Kidney (tissue), 14 donors: ENCODE measurements around the gene STYXL1. TPM values are rescaled to one million over a fixed set of nuclear protein-coding genes. Genes with fewer than 3 reads are reported as not detected.

ENCODE experiments used
- DNase-seq, 5 donors: peaks; one replicate each; pipeline ENCODE4 v3.0.0-alpha.2; 2013 to 2020
- FAIRE-seq: peaks from 2 replicates; lab custom pipeline; 2012; peaks lifted over from hg19 to GRCh38; lab: Jason Lieb, UNC
- H3K27ac ChIP-seq, 2 donors: one replicate each; pipeline ENCODE4 v1.7.0; 2013; ENCODE audit warnings: low read depth in 2 of 2, low read length in 2 of 2, inconsistent platforms in 1 of 2
- H3K27me3 ChIP-seq: one replicate; pipeline ENCODE4 v1.7.1; 2013; ENCODE audit warnings: low read length, inconsistent platforms; ENCODE audit not compliant: control insufficient read depth, insufficient read depth
- H3K36me3 ChIP-seq, 3 donors: one replicate each; pipeline versions ENCODE4 v1.7.0 to v1.7.1; 2013; ENCODE audit warnings: low read length in 3 of 3, control low read depth in 1 of 3, inconsistent platforms in 1 of 3; ENCODE audit not compliant: insufficient read depth in 3 of 3, control insufficient read depth in 2 of 3
- H3K4me1 ChIP-seq, 3 donors: one replicate each; pipeline versions ENCODE4 v1.7.0 to v1.7.1; 2013; ENCODE audit warnings: low read length in 3 of 3, inconsistent platforms in 1 of 3, low read depth in 1 of 3; ENCODE audit not compliant: control insufficient read depth in 2 of 3, insufficient read depth in 2 of 3
- H3K4me3 ChIP-seq, 3 donors: one replicate each; pipeline versions ENCODE4 v1.7.0 to v1.8.1; 2013; ENCODE audit warnings: low read length in 3 of 3, control low read depth in 1 of 3, inconsistent platforms in 1 of 3
- H3K9ac ChIP-seq, 3 donors: one replicate each; pipeline versions ENCODE4 v1.7.0 to v1.7.1; 2013; ENCODE audit warnings: low read length in 3 of 3, control low read depth in 1 of 3, inconsistent platforms in 1 of 3
- H3K9me3 ChIP-seq, 3 donors: one replicate each; pipeline versions ENCODE4 v1.7.0 to v1.7.1; 2013; ENCODE audit warnings: low read length in 3 of 3, control low read depth in 1 of 3, inconsistent platforms in 1 of 3; ENCODE audit not compliant: control insufficient read depth in 2 of 3, insufficient read depth in 1 of 3
- CTCF ChIP-seq: IDR thresholded peaks from 3 replicates; pipeline ENCODE4 v1.5.1; 2012; ENCODE audit warnings: mild to moderate bottlenecking, moderate library complexity, borderline replicate concordance; ENCODE audit not compliant: insufficient read depth; ENCODE audit errors: extremely low read depth
- intact Hi-C: fragments of 100-400 bp; cut with DNase I; formaldehyde crosslinking; loops from one replicate; pipeline ENCODE4 v1.11.1; 2022
- polyA plus RNA-seq: library from polyadenylated mRNA; stranded (reverse); fragments of 350-450 nt; fragmentation: Illumina TruSeq; extraction: RNeasy Lipid Tissue Mini Kit (QIAGEN cat#74804); gene quantifications from one replicate; pipeline ENCODE4 v1.2.3, GENCODE V29; 2014; ENCODE audit warnings: low read depth, low replicate concordance; ENCODE audit not compliant: insufficient read depth
- total RNA-seq: library from RNA; stranded (reverse); fragmentation: NEBNext Ultra II Directional; extraction: Animal tissue kit (Norgen Biotek cat#: 25700); gene quantifications from one replicate; pipeline ENCODE4 v1.2.1, GENCODE V29; 2021
- donor health status: control.
- donor health status: control.
- donor health status: control.
- donor health status: control.
- donor health status: control.
- donor health status: DM: yes; HTN: yes; CAD: no.
- donor health status: Normal renal cell carcinoma (clear cell type).

The STYXL1 gene
- total and polyA plus RNA-seq, 2 donors from 2014 or later: 29.9 to 55.5 TPM

- FAIRE-seq (no peak), DNase-seq (peak in 1 of 5 donors; percentile 30)
- no peak overlapping the region for H3K9ac ChIP-seq
- no peaks in the 10 kb centered on the region for H3K9me3 ChIP-seq
- H3K27me3 ChIP-seq: no peaks in the 10 kb centered on the region
- intact Hi-C loops: no loop called here
- H3K36me3 ChIP-seq: peaks cover 0 to 3% (median 0%) of the 10 kb centered on the region in 3 donors
- no peak for TF ChIP-seq CTCF
- no peak overlapping the region for H3K4me3 ChIP-seq
- peaks cover 0 to 12% (median 0%) of the 10 kb centered on the region in 3 donors for H3K4me1 ChIP-seq
- no peak overlapping the region for H3K27ac ChIP-seq
Measured at GRCh38 chr7:75995996-75996395, 51.8 kb downstream of the STYXL1 start.

- Histone ChIP-seq H3K9me3 (no peaks in the 10 kb centered on the region), H3K4me1 (peaks cover 0 to 13% (median 0%) of the 10 kb centered on the region in 3 donors), H3K4me3 (peak overlapping the region; percentile 70 to 79 (median 72)), H3K36me3 (no peaks in the 10 kb centered on the region), H3K27ac (peak overlapping the region; percentile 72 to 74), H3K27me3 (no peaks in the 10 kb centered on the region), H3K9ac (peak overlapping the region; percentile 12 to 62 (median 15))
- intact Hi-C loops: no loop called here
- TF ChIP-seq CTCF: no peak
- FAIRE-seq (no peak), DNase-seq (peak in 1 of 5 donors; percentile 7)
Measured at GRCh38 chr7:75995052-75995471, 52.7 kb downstream of the STYXL1 start.

- FAIRE-seq (no peak), DNase-seq (peak; percentile 95 to 99 (median 97))
- Histone ChIP-seq H3K27ac (peak within 1 kb of the TSS; percentile 92 to 96), H3K27me3 (no peaks in the 10 kb centered on the region), H3K9ac (peak within 1 kb of the TSS; percentile 12 to 90 (median 55)), H3K9me3 (no peaks in the 10 kb centered on the region), H3K4me3 (peak within 1 kb of the TSS; percentile 70 to 79 (median 72)), H3K36me3 (no peaks in the 10 kb centered on the region), H3K4me1 (peaks cover 0 to 17% (median 3%) of the 10 kb centered on the region in 3 donors)
- no peak for TF ChIP-seq CTCF
- intact Hi-C loops: no loop called here
Measured at GRCh38 chr7:75994388-75995051, 53.3 kb downstream of the STYXL1 start, which contains the start of gene TMEM120A. Gene TMEM120A, minus strand, starts transcription at chr7:75994595. Its CDS starts 25 bp downstream, at chr7:75994570.
